ENCODE results near the gene KRT5. TPM values are rescaled to one million over a fixed set of nuclear protein-coding genes. Genes with fewer than 3 reads are reported as not detected.

Gene KRT5
- polyA plus RNA-seq, 1 of the 3 experiments (the other 2 are of a cell fraction): not detected

GRCh38 chr12:52559979-52560378 lies 39.8 kb upstream of the KRT5 start:
- no peaks in the 10 kb centered on the region for H3K9me2 ChIP-seq
- no peaks in the 10 kb centered on the region for H3F3A ChIP-seq (replicated peaks; ENCODE audit: insufficient read depth)
- TF ChIP-seq YY1 (IDR thresholded peaks at IDR 0.05; ENCODE audit: low read depth): no peak
- no peak for TF ChIP-seq MEF2A (IDR thresholded peaks at IDR 0.05; ENCODE audit: borderline replicate concordance, low read depth)
- TF ChIP-seq GATA2 (CRISPR knock-in tag; IDR thresholded peaks at IDR 0.05): no peak
- TF ChIP-seq CHD2 (IDR thresholded peaks at IDR 0.05; ENCODE audit: low read length, partially characterized antibody): no peak
- no peak for TF ChIP-seq ELF1 (IDR thresholded peaks at IDR 0.05)
- TF ChIP-seq TEAD4 (IDR thresholded peaks at IDR 0.05; ENCODE audit: borderline replicate concordance, insufficient read depth): no peak
- no peak for TF ChIP-seq POLR2AphosphoS5 (IDR thresholded peaks at IDR 0.05; ENCODE audit: low read depth, low read length)
- TF ChIP-seq EP300 (IDR thresholded peaks at IDR 0.05; ENCODE audit: borderline replicate concordance in 1 of 2, low read depth in 1 of 2, low read length in 1 of 2): no peak
- TF ChIP-seq GABPA (IDR thresholded peaks at IDR 0.05; ENCODE audit: low read depth): no peak
- TF ChIP-seq USF1 (IDR thresholded peaks at IDR 0.05; ENCODE audit: borderline replicate concordance, low read depth): no peak
- no peak for TF ChIP-seq RCOR1 (IDR thresholded peaks at IDR 0.05; ENCODE audit: low read length)
- no peak for TF ChIP-seq NFIC (IDR thresholded peaks at IDR 0.05; ENCODE audit: borderline replicate concordance)
- TF ChIP-seq REST (IDR thresholded peaks at IDR 0.05; ENCODE audit: low read depth, low read length): no peak
- no peak for TF ChIP-seq PBX3 (IDR thresholded peaks at IDR 0.05)
- TF ChIP-seq FOXM1 (IDR thresholded peaks at IDR 0.05; ENCODE audit: low read depth): no peak
- no peak for TF ChIP-seq MAX (IDR thresholded peaks at IDR 0.05; ENCODE audit: low read depth)
- TF ChIP-seq ZBTB33 (IDR thresholded peaks at IDR 0.05; ENCODE audit: borderline replicate concordance, low read depth): no peak
- no peak for TF ChIP-seq FOXJ3 (CRISPR knock-in tag; IDR thresholded peaks at IDR 0.05)
- no peak for TF ChIP-seq USF2 (IDR thresholded peaks at IDR 0.05; ENCODE audit: borderline replicate concordance, low read depth, low read length)
- H4K20me1 ChIP-seq (ENCODE audit: insufficient read depth): no peaks in the 10 kb centered on the region
- no peaks in the 10 kb centered on the region for H3K9me3 ChIP-seq
- DNase-seq: no peak
- 28% methylated on average over 4 of the region's 4 CpGs for WGBS (ENCODE audit: low lambda C conversion rate)
- H3K9ac ChIP-seq: no peak overlapping the region
- H3K36me3 ChIP-seq (replicated peaks in 1 of 2; ENCODE audit: control insufficient read depth in 1 of 2, insufficient read depth in 2 of 2, low read length in 1 of 2): no peaks in the 10 kb centered on the region
- no peaks in the 10 kb centered on the region for H3K79me2 ChIP-seq (ENCODE audit: insufficient read depth)
- no peaks in the 10 kb centered on the region for H3K4me1 ChIP-seq (ENCODE audit: control insufficient read depth in 1 of 2, insufficient read depth in 2 of 2, low read depth in 1 of 2, low read length in 1 of 2)
- H2AFZ ChIP-seq (ENCODE audit: low read depth): no peak overlapping the region
- H3K4me2 ChIP-seq: no peak overlapping the region
- CTCF ChIA-PET: interaction anchor here (1.0 kb wide), 1 partner anchor 306 kb away, joined by 3 read pairs; no protein-coding TSS in a partner anchor
- H3K27me3 ChIP-seq (ENCODE audit: insufficient read depth): peaks cover 43% of the 10 kb centered on the region
- no peak overlapping the region for H3K27ac ChIP-seq (ENCODE audit: low read depth in 2 of 2, low read length in 1 of 2)
- no peak overlapping the region for H3K4me3 ChIP-seq (ENCODE audit: low read depth in 2 of 2, low read length in 1 of 2)
- POLR2A ChIA-PET: interaction anchor here (0.6 kb wide), 1 partner anchor 20 kb away, joined by 3 read pairs; no protein-coding TSS in a partner anchor

All from SK-N-SH (cell line).